Measurements from ENCODE around the gene SGCG. TPM values are rescaled to one million over a fixed set of nuclear protein-coding genes. Genes with fewer than 3 reads are reported as not detected.

SGCG gene
- polyA plus RNA-seq, 1 donor from 2014 or later: not detected

DNA sequence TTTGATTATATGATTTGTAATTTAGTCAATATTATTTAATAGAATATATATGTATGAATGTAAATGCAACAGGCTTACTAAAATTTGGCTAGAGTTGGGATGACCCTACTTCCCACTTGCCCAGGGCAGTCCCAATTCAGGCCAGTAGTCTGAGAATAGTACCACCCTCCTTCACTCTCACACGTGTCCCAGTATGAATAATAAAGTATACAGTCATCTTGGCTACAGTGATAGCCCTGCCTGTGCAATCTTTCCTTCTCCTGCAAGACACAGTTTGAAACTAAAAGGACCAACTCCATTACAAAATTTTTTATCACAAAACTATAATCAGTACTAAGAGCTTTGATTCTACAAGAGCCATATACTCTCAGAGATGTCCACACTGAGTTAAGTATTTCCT, 176.6 kb downstream of the SGCG start:
- no peaks in the 10 kb centered on the region for H3K79me2 ChIP-seq (replicated peaks; ENCODE audit: insufficient read depth, low read length)
- no peak overlapping the region for H3K4me2 ChIP-seq (ENCODE audit: low read length)
- H3K36me3 ChIP-seq (ENCODE audit: insufficient read depth, low read length): no peaks in the 10 kb centered on the region
- H3F3A ChIP-seq (ENCODE audit: insufficient read depth, low read length, poor library complexity, severe bottlenecking): no peaks in the 10 kb centered on the region
- TF ChIP-seq EZH2 (IDR thresholded peaks at IDR 0.05; ENCODE audit: borderline replicate concordance, insufficient read depth, low read length, poor library complexity, severe bottlenecking) (no peak), RAD21 (conservative IDR thresholded peaks at IDR 0.05) (no peak), POLR2AphosphoS5 (IDR thresholded peaks at IDR 0.05) (no peak), EP300 (conservative IDR thresholded peaks at IDR 0.05; ENCODE audit: poor library complexity, severe bottlenecking) (no peak), SMC3 (conservative IDR thresholded peaks at IDR 0.05; ENCODE audit: poor library complexity) (no peak), MXI1 (conservative IDR thresholded peaks at IDR 0.05; ENCODE audit: poor library complexity, severe bottlenecking) (no peak), TAF1 (IDR thresholded peaks at IDR 0.05; ENCODE audit: low read depth) (no peak)
- TF ChIP-seq, protein P1, sequence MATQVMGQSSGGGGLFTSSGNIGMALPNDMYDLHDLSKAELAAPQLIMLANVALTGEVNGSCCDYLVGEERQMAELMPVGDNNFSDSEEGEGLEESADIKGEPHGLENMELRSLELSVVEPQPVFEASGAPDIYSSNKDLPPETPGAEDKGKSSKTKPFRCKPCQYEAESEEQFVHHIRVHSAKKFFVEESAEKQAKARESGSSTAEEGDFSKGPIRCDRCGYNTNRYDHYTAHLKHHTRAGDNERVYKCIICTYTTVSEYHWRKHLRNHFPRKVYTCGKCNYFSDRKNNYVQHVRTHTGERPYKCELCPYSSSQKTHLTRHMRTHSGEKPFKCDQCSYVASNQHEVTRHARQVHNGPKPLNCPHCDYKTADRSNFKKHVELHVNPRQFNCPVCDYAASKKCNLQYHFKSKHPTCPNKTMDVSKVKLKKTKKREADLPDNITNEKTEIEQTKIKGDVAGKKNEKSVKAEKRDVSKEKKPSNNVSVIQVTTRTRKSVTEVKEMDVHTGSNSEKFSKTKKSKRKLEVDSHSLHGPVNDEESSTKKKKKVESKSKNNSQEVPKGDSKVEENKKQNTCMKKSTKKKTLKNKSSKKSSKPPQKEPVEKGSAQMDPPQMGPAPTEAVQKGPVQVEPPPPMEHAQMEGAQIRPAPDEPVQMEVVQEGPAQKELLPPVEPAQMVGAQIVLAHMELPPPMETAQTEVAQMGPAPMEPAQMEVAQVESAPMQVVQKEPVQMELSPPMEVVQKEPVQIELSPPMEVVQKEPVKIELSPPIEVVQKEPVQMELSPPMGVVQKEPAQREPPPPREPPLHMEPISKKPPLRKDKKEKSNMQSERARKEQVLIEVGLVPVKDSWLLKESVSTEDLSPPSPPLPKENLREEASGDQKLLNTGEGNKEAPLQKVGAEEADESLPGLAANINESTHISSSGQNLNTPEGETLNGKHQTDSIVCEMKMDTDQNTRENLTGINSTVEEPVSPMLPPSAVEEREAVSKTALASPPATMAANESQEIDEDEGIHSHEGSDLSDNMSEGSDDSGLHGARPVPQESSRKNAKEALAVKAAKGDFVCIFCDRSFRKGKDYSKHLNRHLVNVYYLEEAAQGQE (IDR thresholded peaks at IDR 0.05; ENCODE audit: borderline replicate concordance): no peak
- TF ChIP-seq, protein P2, sequence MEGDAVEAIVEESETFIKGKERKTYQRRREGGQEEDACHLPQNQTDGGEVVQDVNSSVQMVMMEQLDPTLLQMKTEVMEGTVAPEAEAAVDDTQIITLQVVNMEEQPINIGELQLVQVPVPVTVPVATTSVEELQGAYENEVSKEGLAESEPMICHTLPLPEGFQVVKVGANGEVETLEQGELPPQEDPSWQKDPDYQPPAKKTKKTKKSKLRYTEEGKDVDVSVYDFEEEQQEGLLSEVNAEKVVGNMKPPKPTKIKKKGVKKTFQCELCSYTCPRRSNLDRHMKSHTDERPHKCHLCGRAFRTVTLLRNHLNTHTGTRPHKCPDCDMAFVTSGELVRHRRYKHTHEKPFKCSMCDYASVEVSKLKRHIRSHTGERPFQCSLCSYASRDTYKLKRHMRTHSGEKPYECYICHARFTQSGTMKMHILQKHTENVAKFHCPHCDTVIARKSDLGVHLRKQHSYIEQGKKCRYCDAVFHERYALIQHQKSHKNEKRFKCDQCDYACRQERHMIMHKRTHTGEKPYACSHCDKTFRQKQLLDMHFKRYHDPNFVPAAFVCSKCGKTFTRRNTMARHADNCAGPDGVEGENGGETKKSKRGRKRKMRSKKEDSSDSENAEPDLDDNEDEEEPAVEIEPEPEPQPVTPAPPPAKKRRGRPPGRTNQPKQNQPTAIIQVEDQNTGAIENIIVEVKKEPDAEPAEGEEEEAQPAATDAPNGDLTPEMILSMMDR (IDR thresholded peaks at IDR 0.05; ENCODE audit: poor library complexity, severe bottlenecking): no peak
- no peaks in the 10 kb centered on the region for H4K20me1 ChIP-seq (ENCODE audit: insufficient read depth)
- no peaks in the 10 kb centered on the region for H3K9me3 ChIP-seq (ENCODE audit: low read length)
- no peak overlapping the region for H3K4me3 ChIP-seq (ENCODE audit: low read length)
- no peaks in the 10 kb centered on the region for H3K9me2 ChIP-seq (ENCODE audit: insufficient read depth, low read length)
- H2AFZ ChIP-seq (ENCODE audit: low read depth, low read length): no peak overlapping the region
- H3K27me3 ChIP-seq (ENCODE audit: insufficient read depth, low read depth, low read length): no peaks in the 10 kb centered on the region
- H3K27ac ChIP-seq (ENCODE audit: low read length): no peak overlapping the region
- H3K9ac ChIP-seq (ENCODE audit: low read length): no peak overlapping the region

DNA sequence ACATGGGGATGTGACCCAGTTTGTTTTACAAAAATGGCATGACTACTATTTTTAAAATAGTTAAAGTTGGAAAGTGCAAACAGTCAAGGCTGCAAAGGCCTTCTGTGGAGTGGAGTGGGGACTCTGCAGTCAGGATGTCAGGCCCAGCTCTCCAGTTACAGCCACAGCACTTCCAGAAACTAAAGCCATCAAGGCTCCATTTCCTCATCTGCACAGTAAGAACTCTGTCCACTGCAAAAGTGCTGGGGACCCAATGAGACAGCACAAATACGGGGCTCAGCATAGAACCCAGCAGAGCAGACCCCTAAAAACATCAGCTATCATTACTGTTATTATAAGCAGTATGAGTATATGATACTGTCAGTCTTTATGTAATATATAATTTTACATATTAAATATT, 179.1 kb downstream of the SGCG start:
- no peaks in the 10 kb centered on the region for H3K79me2 ChIP-seq (replicated peaks; ENCODE audit: insufficient read depth, low read length)

More for the DNA sequence above, 179.1 kb downstream of the SGCG start:
- H3F3A ChIP-seq (ENCODE audit: insufficient read depth, low read length, poor library complexity, severe bottlenecking): no peaks in the 10 kb centered on the region
- no peaks in the 10 kb centered on the region for H3K9me3 ChIP-seq (ENCODE audit: low read length)
- TF ChIP-seq RAD21 (conservative IDR thresholded peaks at IDR 0.05) (no peak), SMC3 (conservative IDR thresholded peaks at IDR 0.05; ENCODE audit: poor library complexity) (no peak), EZH2 (IDR thresholded peaks at IDR 0.05; ENCODE audit: borderline replicate concordance, insufficient read depth, low read length, poor library complexity, severe bottlenecking) (no peak), TAF1 (IDR thresholded peaks at IDR 0.05; ENCODE audit: low read depth) (no peak), POLR2AphosphoS5 (IDR thresholded peaks at IDR 0.05) (no peak), EP300 (conservative IDR thresholded peaks at IDR 0.05; ENCODE audit: poor library complexity, severe bottlenecking) (no peak), MXI1 (conservative IDR thresholded peaks at IDR 0.05; ENCODE audit: poor library complexity, severe bottlenecking) (no peak)
- TF ChIP-seq, protein P1 (IDR thresholded peaks at IDR 0.05; ENCODE audit: borderline replicate concordance): no peak
- TF ChIP-seq, protein P2 (IDR thresholded peaks at IDR 0.05; ENCODE audit: poor library complexity, severe bottlenecking): no peak
- no peaks in the 10 kb centered on the region for H3K36me3 ChIP-seq (ENCODE audit: insufficient read depth, low read length)
- no peak overlapping the region for H3K4me2 ChIP-seq (ENCODE audit: low read length)
- no peaks in the 10 kb centered on the region for H3K9me2 ChIP-seq (ENCODE audit: insufficient read depth, low read length)
- no peaks in the 10 kb centered on the region for H3K27me3 ChIP-seq (ENCODE audit: insufficient read depth, low read depth, low read length)
- H2AFZ ChIP-seq (ENCODE audit: low read depth, low read length): no peak overlapping the region
- no peak overlapping the region for H3K9ac ChIP-seq (ENCODE audit: low read length)
- no peak overlapping the region for H3K27ac ChIP-seq (ENCODE audit: low read length)
- no peaks in the 10 kb centered on the region for H4K20me1 ChIP-seq (ENCODE audit: insufficient read depth)
- H3K4me3 ChIP-seq (ENCODE audit: low read length): no peak overlapping the region
